ENCODE results near the gene NHLRC2.
"Not testable (repeated sequence)": the region's sequence is repeated elsewhere in the genome, so short reads cannot be mapped to it uniquely, and the experiment has no call there.

The NHLRC2 gene, protein sequence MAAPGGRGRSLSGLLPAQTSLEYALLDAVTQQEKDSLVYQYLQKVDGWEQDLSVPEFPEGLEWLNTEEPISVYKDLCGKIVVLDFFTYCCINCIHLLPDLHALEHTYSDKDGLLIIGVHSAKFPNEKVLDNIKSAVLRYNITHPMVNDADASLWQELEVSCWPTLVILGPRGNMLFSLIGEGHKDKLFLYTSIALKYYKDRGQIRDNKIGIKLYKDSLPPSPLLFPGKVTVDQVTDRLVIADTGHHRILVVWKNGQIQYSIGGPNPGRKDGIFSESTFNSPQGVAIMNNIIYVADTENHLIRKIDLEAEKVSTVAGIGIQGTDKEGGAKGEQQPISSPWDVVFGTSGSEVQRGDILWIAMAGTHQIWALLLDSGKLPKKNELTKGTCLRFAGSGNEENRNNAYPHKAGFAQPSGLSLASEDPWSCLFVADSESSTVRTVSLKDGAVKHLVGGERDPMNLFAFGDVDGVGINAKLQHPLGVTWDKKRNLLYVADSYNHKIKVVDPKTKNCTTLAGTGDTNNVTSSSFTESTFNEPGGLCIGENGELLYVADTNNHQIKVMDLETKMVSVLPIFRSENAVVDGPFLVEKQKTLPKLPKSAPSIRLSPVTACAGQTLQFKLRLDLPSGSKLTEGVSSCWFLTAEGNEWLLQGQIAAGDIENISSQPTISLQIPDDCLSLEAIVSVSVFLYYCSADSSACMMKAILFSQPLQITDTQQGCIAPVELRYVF

GRCh38 chr10:113854013-113854760 lies at the start of gene NHLRC2, which contains the start of gene DCLRE1A:
Gene NHLRC2 (plus strand): TSS chr10:113854661. CDS start chr10:113854873, 212 bp downstream.
Gene DCLRE1A (minus strand): TSS chr10:113854082. CDS start chr10:113853182, 900 bp downstream.
- peak; percentile 31 for DNase-seq (ENCODE audit: low read depth)
- peak within 1 kb of the TSS; percentile 79 for H3K4me3 ChIP-seq (ENCODE audit: low read depth, low read length)

- DNase-seq (ENCODE audit: low read depth), result no peak
Observed at GRCh38 chr10:113806503-113806902, 48.0 kb upstream of the NHLRC2 start.

DNA sequence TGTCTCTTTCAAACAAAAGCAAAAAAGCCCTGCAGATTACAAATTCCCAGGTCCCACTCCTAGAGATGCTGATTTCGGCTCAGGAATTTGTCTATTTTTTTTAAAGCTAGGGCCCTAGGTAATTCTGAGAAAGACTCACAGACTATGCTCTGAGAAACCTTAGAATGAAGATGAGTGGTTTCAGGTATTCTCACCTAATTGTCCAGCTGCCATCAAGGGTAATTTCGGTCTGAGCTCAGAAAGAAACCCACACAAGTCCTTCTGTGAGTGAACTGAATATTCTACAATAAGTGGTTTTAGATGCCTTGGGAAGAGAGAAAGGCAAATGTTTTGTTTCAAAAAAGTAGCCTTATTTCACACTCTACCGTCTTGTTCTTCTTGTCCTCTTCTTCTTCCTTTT lies 46.3 kb upstream of the NHLRC2 start:
- no peak for DNase-seq (ENCODE audit: low read depth)
- no peak overlapping the region for H3K4me3 ChIP-seq (ENCODE audit: low read depth, low read length)

More at GRCh38 chr10:113806503-113806902, 48.0 kb upstream of the NHLRC2 start:
- H3K4me3 ChIP-seq (ENCODE audit: low read depth, low read length), result no peak overlapping the region

DNA sequence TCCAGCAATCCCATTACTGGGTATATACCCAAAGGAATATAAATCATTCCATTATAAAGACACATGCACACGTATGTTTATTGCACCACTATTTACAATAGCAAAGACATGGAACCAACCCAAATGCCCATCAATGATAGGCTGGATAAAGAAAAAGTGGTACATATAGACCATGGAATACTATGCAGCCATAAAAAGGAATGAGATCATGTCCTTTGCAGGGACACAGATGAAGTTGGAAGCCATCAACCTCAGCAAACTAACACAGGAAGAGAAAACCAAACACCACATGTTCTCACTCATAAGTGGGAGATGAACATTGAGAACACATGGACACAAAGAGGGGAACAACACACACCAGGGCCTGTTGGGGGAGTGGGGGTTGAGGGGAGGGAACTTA lies 39.8 kb upstream of the NHLRC2 start:
- DNase-seq (ENCODE audit: low read depth); H3K4me3 ChIP-seq (ENCODE audit: low read depth, low read length): not testable (repeated sequence)

GRCh38 chr10:113819989-113820388 lies 34.5 kb upstream of the NHLRC2 start:
- H3K4me3 ChIP-seq (ENCODE audit: low read depth, low read length), result no peak overlapping the region
- DNase-seq (ENCODE audit: low read depth), result no peak

GRCh38 chr10:113820507-113820906 lies 34.0 kb upstream of the NHLRC2 start:
- no peak for DNase-seq (ENCODE audit: low read depth)
- no peak overlapping the region for H3K4me3 ChIP-seq (ENCODE audit: low read depth, low read length)

GRCh38 chr10:113821306-113821705 lies 33.2 kb upstream of the NHLRC2 start:
- DNase-seq (ENCODE audit: low read depth); H3K4me3 ChIP-seq (ENCODE audit: low read depth, low read length): not testable (repeated sequence)

DNA sequence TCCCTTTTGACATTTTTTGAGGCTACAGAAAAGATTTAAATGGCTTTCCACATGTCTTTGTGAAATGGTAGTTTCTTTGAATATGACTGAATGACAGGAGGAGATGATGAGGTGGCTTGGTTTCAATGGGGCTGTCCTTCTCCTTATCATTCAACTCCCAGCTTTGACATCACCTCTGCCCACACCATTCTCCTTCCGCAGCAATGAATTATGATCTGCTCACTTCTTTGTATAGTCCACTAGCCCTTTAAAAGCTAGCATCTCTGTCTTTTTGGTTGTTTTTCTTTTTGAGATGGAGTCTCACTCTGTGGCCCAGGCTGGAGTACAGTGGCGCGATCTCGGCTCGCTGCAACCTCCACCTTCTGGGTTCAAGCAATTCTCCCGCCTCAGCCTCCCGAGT lies 32.3 kb upstream of the NHLRC2 start:
- no peak for DNase-seq (ENCODE audit: low read depth)
- H3K4me3 ChIP-seq (ENCODE audit: low read depth, low read length), result no peak overlapping the region

DNA sequence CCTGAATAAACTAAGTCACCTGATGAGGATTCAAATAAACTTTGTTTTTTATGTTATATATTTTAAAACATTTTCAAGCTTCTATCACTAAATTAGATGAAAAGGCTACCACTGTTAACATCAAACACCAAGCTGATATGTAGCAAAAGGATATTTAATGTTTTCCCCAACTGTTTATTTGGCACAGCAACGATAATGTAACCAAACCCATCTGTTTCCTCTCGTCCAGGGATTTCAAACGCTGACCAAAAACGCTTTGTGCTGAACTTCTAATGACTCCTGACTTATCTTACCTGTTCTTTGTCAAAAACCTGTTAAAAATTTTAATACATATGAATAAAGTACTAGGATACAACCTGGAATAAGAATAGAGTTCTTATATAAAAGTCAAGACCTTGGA lies 31.1 kb upstream of the NHLRC2 start:
- no peak for DNase-seq (ENCODE audit: low read depth)
- no peak overlapping the region for H3K4me3 ChIP-seq (ENCODE audit: low read depth, low read length)

DNA sequence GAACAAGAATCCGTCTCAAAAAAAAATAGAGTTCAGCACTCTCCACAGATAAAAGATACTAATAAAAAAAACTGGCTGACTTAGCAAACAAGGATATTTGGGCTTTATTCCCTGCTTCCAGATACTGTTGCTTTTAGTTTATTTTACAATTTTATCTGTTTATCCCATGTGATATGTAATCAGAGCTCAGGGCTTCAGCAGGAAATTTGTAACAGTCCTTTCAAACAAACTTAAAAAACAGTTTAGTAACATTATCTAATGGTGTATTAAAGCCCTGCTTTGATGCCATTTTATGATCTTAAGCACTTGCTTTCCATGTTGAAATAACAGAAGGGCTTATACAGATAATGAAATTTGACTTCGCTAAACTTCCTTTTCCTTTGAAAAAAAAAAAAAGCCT lies 28.7 kb upstream of the NHLRC2 start:
- no peak overlapping the region for H3K4me3 ChIP-seq (ENCODE audit: low read depth, low read length)
- DNase-seq (ENCODE audit: low read depth), result no peak

- H3K4me3 ChIP-seq (ENCODE audit: low read depth, low read length); DNase-seq (ENCODE audit: low read depth): not testable (repeated sequence)
Observed at GRCh38 chr10:113828567-113828966, 25.9 kb upstream of the NHLRC2 start.

DNA sequence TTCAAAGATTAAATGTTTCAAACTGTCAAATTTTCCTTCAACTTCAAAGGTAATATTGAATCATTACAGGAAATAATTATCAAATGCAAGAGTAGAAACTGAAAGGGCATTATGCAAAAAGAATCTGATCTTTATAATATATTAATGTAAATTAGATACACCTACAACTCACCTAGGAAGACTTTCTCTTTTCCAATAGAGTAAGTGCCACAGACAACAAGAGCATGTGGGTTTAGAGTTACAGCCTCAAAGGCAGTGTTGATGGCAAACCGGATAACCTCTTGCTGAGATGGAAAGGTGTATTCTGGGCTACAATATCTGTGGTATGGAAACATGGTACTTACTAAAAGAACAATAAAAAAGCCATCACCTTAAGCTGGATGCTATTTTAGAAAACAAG lies 12.3 kb upstream of the NHLRC2 start:
- DNase-seq (ENCODE audit: low read depth), result no peak
- no peak overlapping the region for H3K4me3 ChIP-seq (ENCODE audit: low read depth, low read length)

GRCh38 chr10:113843972-113844485 lies 10.4 kb upstream of the NHLRC2 start:
- DNase-seq (ENCODE audit: low read depth), result no peak
- no peak overlapping the region for H3K4me3 ChIP-seq (ENCODE audit: low read depth, low read length)

GRCh38 chr10:113846036-113846435 lies 8.4 kb upstream of the NHLRC2 start:
- H3K4me3 ChIP-seq (ENCODE audit: low read depth, low read length), result no peak overlapping the region

GRCh38 chr10:113849140-113849803 lies 5.2 kb upstream of the NHLRC2 start:
- no peak for DNase-seq (ENCODE audit: low read depth)
- H3K4me3 ChIP-seq (ENCODE audit: low read depth, low read length), result no peak overlapping the region

More at GRCh38 chr10:113846036-113846435, 8.4 kb upstream of the NHLRC2 start:
- no peak for DNase-seq (ENCODE audit: low read depth)

DNA sequence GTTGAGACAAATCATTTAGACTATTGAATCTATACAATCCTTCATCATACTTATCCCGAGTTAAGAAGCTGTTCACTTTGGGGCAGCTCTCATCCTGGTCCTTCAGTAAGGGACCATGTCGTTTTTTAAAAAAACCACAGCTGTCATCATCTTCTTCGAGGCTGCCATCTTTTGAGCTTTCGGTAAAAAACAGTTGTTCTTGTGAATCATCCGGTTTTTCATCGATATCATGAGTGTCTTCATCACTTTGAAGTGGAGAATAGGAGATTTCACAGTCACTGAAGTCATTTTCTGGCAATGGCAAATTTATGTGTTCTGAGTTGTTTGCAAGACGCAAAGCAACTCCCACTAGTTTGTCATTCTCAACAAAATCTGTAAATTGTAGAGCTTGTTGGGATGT lies 4.5 kb upstream of the NHLRC2 start:
- DNase-seq (ENCODE audit: low read depth), result no peak
- no peak overlapping the region for H3K4me3 ChIP-seq (ENCODE audit: low read depth, low read length)

DNA sequence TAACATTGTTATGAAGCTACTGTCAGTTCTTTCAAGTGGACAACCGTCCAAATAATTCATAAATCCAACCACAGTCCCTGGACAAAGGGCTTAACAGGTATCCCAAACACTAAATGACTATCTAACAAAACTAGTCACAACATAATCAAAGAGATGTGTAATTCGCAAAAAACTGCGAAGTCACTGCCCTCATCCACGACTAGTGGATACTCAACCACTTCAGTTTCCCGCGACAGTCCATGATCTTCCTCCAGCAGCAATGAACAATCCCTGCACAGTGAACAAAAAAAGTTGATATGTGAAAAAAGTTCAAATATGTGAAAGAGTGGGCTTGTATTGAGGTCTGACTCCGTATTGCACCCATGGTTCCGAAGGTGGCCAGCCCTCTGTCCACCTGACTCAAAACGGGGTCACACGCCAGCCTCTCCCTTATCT lies 866 bp upstream of the NHLRC2 start:
- peak overlapping the region; percentile 79 for H3K4me3 ChIP-seq (ENCODE audit: low read depth, low read length)
- no peak for DNase-seq (ENCODE audit: low read depth)

GRCh38 chr10:113854761-113855588 lies 514 bp downstream of the NHLRC2 start:
- H3K4me3 ChIP-seq (ENCODE audit: low read depth, low read length), result peak overlapping the region; percentile 79
- no peak for DNase-seq (ENCODE audit: low read depth)
